PC-3 (cell line): ENCODE results near the gene SYT1. TPM values are rescaled to one million over a fixed set of nuclear protein-coding genes. Genes with fewer than 3 reads are reported as not detected.

Experiments
- ATAC-seq: fragments of 200-7000 bp; cut with Tn5 transposase; 2 replicates; pipeline ENCODE4 v1.9.1; 2020; ENCODE audit warnings: mild to moderate bottlenecking, moderate library complexity
- BruUV-seq: library from RNA; stranded (reverse); fragments of 400-500 nt; replicated peaks from 2 replicates; lab custom pipeline; 2021; lab: Mats Ljungman, UMichigan
- CTCF ChIA-PET: fragments of 300-600 bp; sonication (Branson Sonifier 250); formaldehyde crosslinking; loops from one replicate; lab custom pipeline; 2022; ENCODE audit warnings: antibody characterized with exemption; lab: Charles Lee
- POLR2A ChIA-PET: fragments of 300-600 bp; sonication (Branson Sonifier 250); formaldehyde crosslinking; loops from one replicate; lab custom pipeline; 2022; ENCODE audit warnings: antibody characterized with exemption; ENCODE audit not compliant: unreplicated experiment; lab: Charles Lee
- DNase-seq: peaks from one replicate; pipeline ENCODE4 v3.0.0-alpha.2; 2015
- H2AFZ ChIP-seq: fragments of 300-600 bp; sonication (generic); 2 replicates; pipeline ENCODE4 v1.6.0; 2016; ENCODE audit warnings: antibody characterized with exemption, low read length
- H3F3A ChIP-seq: fragments of 300-600 bp; sonication (generic); one replicate; pipeline ENCODE4 v1.6.0; 2017; ENCODE audit warnings: antibody characterized with exemption, low read length, control low read depth, mild to moderate bottlenecking; ENCODE audit not compliant: unreplicated experiment
- H3K27ac ChIP-seq: fragments of 300-600 bp; sonication (generic); 2 replicates; pipeline ENCODE4 v1.5.1; 2016; ENCODE audit warnings: mild to moderate bottlenecking, low read length
- H3K27me3 ChIP-seq: fragments of 300-600 bp; sonication (generic); 2 replicates; pipeline ENCODE4 v1.6.1; 2016; ENCODE audit warnings: low read length, mixed read lengths
- H3K36me3 ChIP-seq: fragments of 300-600 bp; sonication (generic); 2 replicates; pipeline ENCODE4 v1.6.1; 2016; ENCODE audit warnings: low read depth, mixed run types, low read length, mixed read lengths
- H3K4me1 ChIP-seq: fragments of 300-600 bp; sonication (generic); 2 replicates; pipeline ENCODE4 v1.5.1; 2016; ENCODE audit warnings: low read length; ENCODE audit not compliant: insufficient read depth
- H3K4me2 ChIP-seq: fragments of 300-600 bp; sonication (generic); 2 replicates; pipeline ENCODE4 v1.6.0; 2016; ENCODE audit warnings: low read length
- H3K4me3 ChIP-seq: fragments of 300-600 bp; sonication (generic); 2 replicates; pipeline ENCODE4 v1.5.1; 2016; ENCODE audit warnings: mild to moderate bottlenecking, low read length, mixed read lengths
- H3K79me2 ChIP-seq: fragments of 300-600 bp; sonication (generic); 2 replicates; pipeline ENCODE4 v1.6.1; 2017; ENCODE audit warnings: low read length, mixed read lengths
- H3K9ac ChIP-seq: fragments of 300-600 bp; sonication (generic); 2 replicates; pipeline ENCODE4 v1.6.0; 2016; ENCODE audit warnings: mild to moderate bottlenecking, low read length
- H3K9me2 ChIP-seq: fragments of 300-600 bp; sonication (generic); replicated peaks from 2 replicates; pipeline ENCODE4 v1.6.1; 2016; ENCODE audit warnings: mixed run types, low read length, mixed read lengths
- H3K9me3 ChIP-seq: fragments of 300-600 bp; sonication (generic); 2 replicates; pipeline ENCODE4 v1.6.1; 2016; ENCODE audit warnings: low read length, mixed read lengths
- H4K20me1 ChIP-seq: fragments of 300-600 bp; sonication (generic); 2 replicates; pipeline ENCODE4 v1.6.1; 2016; ENCODE audit warnings: low read length, mixed read lengths
- EZH2 ChIP-seq: fragments of 300-600 bp; sonication (generic); IDR thresholded peaks from one replicate; pipeline ENCODE4 v1.6.1; 2017; ENCODE audit warnings: antibody characterized with exemption, mild to moderate bottlenecking, low read length; ENCODE audit not compliant: unreplicated experiment
- EZH2phosphoT487 ChIP-seq: fragments of 300-600 bp; sonication (generic); IDR thresholded peaks from 2 replicates; pipeline ENCODE4 v1.6.1; 2018; ENCODE audit warnings: mild to moderate bottlenecking, antibody characterized with exemption, low read length, borderline replicate concordance
- intact Hi-C: fragments of 100-400 bp; cut with micrococcal nuclease; formaldehyde crosslinking; loops from 2 replicates; pipeline ENCODE4 v1.9.0; 2023
- total RNA-seq: library from RNA; depleted of rRNA; stranded (reverse); fragments of >200 nt; gene quantifications from 2 replicates; pipeline ENCODE4 v1.2.3, GENCODE V29; 2014
- TF ChIP-seq, protein P1 (sequence below): fragments of 300-600 bp; sonication (generic); conservative IDR thresholded peaks from 2 replicates; pipeline ENCODE4 v1.5.1; 2017; ENCODE audit warnings: antibody characterized with exemption, low read depth, mild to moderate bottlenecking, low read length

The SYT1 gene
- total RNA-seq, 1 experiment from 2014 or later = 0.51 TPM

DNA sequence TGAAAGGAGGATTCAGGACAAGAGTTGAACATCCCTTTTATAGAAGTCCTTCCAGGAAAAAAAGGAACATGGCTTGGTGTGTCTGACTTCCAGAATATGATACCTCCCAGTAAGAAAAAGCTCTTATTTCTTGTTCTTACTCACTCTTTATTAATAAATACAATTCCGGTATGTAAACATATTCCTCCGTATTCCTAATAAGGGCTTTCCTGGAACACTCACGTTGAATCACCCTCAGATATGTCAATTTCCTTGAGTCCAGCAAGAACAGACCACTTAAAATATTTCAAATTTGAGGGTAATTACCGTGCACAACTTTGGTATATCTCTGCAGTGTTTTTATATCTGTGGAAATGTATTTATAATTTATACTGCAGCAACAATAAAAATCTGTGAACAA, 385.6 kb downstream of the SYT1 start:
- DNase-seq = peak; percentile 88

DNA sequence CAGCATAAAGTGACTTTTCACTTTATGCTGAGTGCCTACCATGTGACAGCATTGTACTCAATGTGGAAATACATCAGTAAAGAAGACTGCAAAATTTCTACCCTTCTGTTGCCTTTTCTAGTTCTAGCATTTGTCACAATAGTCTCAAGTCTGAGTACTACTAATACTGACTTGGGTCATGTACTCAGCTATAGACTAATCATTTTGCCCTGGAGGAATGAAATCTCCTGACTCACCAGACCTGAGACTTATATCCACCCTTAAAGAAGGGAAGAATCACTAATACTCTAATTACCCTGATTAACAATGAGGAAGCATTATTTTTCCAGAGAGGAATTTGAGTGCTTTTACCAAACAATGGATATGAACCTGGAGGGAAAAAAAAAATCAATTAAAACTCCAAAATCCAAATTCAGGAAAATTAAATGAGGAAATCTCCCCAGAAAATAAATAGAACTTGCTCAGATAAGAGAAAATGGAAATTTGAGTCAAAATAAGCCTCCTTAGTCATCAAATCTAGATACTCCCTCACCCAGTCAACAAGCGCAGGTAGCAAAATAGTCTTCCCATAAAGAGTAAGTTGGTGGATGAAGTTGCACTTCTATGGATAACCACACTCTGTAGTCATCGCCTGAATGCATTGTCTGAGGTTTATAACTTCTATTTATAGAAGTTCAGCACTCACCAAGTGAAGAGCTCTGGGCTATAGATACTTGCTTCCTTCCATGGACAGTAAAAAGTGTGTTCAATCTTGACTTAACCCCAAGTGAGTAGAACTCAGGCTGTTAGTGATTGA, 386.6 kb downstream of the SYT1 start:
- Histone ChIP-seq H3K79me2 (no peaks in the 10 kb centered on the region), H3K4me2 (peak overlapping the region; percentile 53), H3K27me3 (no peaks in the 10 kb centered on the region), H3K4me1 (peaks cover 44% of the 10 kb centered on the region), H3K9me3 (0 out of 2 replicates have a peak, but pooled peaks cover 3% of the 10 kb centered on the region), H4K20me1 (no peaks in the 10 kb centered on the region), H3F3A (no peaks in the 10 kb centered on the region), H3K36me3 (no peaks in the 10 kb centered on the region), H3K9me2 (no peaks in the 10 kb centered on the region), H3K27ac (peak overlapping the region; percentile 52), H2AFZ (no peak overlapping the region), H3K4me3 (no peak overlapping the region), H3K9ac (no peak overlapping the region)
- ATAC-seq = peak; percentile 54
- DNase-seq = peak; percentile 83
- ChIA-PET POLR2A (no interaction called here), CTCF (no interaction called here)
- intact Hi-C loops = loop anchor here (10.0 kb wide), 1 partner anchor 1496 kb away; no protein-coding TSS in a partner anchor
- TF ChIP-seq, protein P1, sequence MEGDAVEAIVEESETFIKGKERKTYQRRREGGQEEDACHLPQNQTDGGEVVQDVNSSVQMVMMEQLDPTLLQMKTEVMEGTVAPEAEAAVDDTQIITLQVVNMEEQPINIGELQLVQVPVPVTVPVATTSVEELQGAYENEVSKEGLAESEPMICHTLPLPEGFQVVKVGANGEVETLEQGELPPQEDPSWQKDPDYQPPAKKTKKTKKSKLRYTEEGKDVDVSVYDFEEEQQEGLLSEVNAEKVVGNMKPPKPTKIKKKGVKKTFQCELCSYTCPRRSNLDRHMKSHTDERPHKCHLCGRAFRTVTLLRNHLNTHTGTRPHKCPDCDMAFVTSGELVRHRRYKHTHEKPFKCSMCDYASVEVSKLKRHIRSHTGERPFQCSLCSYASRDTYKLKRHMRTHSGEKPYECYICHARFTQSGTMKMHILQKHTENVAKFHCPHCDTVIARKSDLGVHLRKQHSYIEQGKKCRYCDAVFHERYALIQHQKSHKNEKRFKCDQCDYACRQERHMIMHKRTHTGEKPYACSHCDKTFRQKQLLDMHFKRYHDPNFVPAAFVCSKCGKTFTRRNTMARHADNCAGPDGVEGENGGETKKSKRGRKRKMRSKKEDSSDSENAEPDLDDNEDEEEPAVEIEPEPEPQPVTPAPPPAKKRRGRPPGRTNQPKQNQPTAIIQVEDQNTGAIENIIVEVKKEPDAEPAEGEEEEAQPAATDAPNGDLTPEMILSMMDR = no peak
- BruUV-seq = no TSS peak

More for the DNA sequence above, 385.6 kb downstream of the SYT1 start:
- no peak overlapping the region for H3K9ac ChIP-seq
- H3F3A ChIP-seq = no peaks in the 10 kb centered on the region
- H4K20me1 ChIP-seq = no peaks in the 10 kb centered on the region
- H3K27me3 ChIP-seq = no peaks in the 10 kb centered on the region
- BruUV-seq = no TSS peak
- no peaks in the 10 kb centered on the region for H3K36me3 ChIP-seq
- ChIA-PET CTCF (no interaction called here), POLR2A (no interaction called here)
- TF ChIP-seq, protein P1 = no peak
- no peak for TF ChIP-seq EZH2
- no peak for TF ChIP-seq EZH2phosphoT487
- no peaks in the 10 kb centered on the region for H3K79me2 ChIP-seq
- H2AFZ ChIP-seq = no peak overlapping the region
- intact Hi-C loops = loop anchor here (10.0 kb wide), 1 partner anchor 1495 kb away; no protein-coding TSS in a partner anchor
- H3K4me1 ChIP-seq = peaks cover 39% of the 10 kb centered on the region
- no peak overlapping the region for H3K27ac ChIP-seq
- no peaks in the 10 kb centered on the region for H3K9me2 ChIP-seq
- H3K4me3 ChIP-seq = no peak overlapping the region
- H3K4me2 ChIP-seq = peak overlapping the region; percentile 53
- ATAC-seq = peak; percentile 79
- 0 out of 2 replicates have a peak, but pooled peaks cover 3% of the 10 kb centered on the region for H3K9me3 ChIP-seq
